HCT116 (cell line): ENCODE results near the gene METTL18. TPM values are rescaled to one million over a fixed set of nuclear protein-coding genes. Genes with fewer than 3 reads are reported as not detected.

Source experiments
- ATAC-seq: fragments of 200-7000 bp; cut with Tn5 transposase; 2 replicates; pipeline ENCODE4 v1.9.1; 2020; ENCODE audit warnings: mild to moderate bottlenecking, moderate library complexity
- BruUV-seq: library from RNA; stranded (reverse); fragments of 400-500 nt; replicated peaks from 2 replicates; lab custom pipeline; 2021; lab: Mats Ljungman, UMichigan
- CTCF ChIA-PET: fragments of 300-600 bp; sonication (Branson Sonifier 250); formaldehyde crosslinking; loops from one replicate; lab custom pipeline; 2021; ENCODE audit warnings: antibody characterized with exemption; lab: Charles Lee
- POLR2A ChIA-PET: fragments of 300-600, 350-600 bp; sonication (Branson Sonifier 250); formaldehyde crosslinking; loops from one replicate; lab custom pipeline; 2021; ENCODE audit warnings: antibody characterized with exemption; lab: Charles Lee
- RAD21 ChIA-PET, 2 experiments: fragments of 300-600 bp; sonication (Branson Sonifier 250); formaldehyde crosslinking; loops; one replicate each; lab custom pipeline; 2023; ENCODE audit warnings: low total read pairs in 2 of 2; ENCODE audit not compliant: uncharacterized antibody in 2 of 2, unreplicated experiment in 2 of 2, low non-redundant PET in 1 of 2; lab: Charles Lee
- DNase-seq: peaks from one replicate; pipeline ENCODE4 v3.0.0-alpha.2; 2010; ENCODE audit warnings: low read depth, low spot score
- H2AFZ ChIP-seq: fragments of 200-600 bp; shearing (Covaris generic), sonication (generic); 2 replicates; pipeline ENCODE4 v1.6.1; 2017; ENCODE audit warnings: low read depth, mixed run types, mixed read lengths, antibody characterized with exemption, low read length; ENCODE audit not compliant: poor library complexity, severe bottlenecking
- H3K27ac ChIP-seq: 2 replicates; pipeline ENCODE4 v1.5.1; 2012; ENCODE audit warnings: low read depth, low read length
- H3K27me3 ChIP-seq: fragments of 200-600 bp; sonication (generic); 2 replicates; pipeline ENCODE4 v1.6.1; 2016; ENCODE audit warnings: mixed run types, low read length, mixed read lengths; ENCODE audit not compliant: insufficient read depth
- H3K36me3 ChIP-seq, 2 experiments: fragments of 200-500 bp in 1 of 2; fragments of 200-600 bp in 1 of 2; sonication (Bioruptor generic) in 1 of 2; sonication (generic) in 1 of 2; 2 replicates each; pipeline versions ENCODE4 v1.5.1 to v1.6.1; 2014 to 2016; ENCODE audit warnings: low read length in 2 of 2, inconsistent platforms in 1 of 2, mixed read lengths in 1 of 2, mixed run types in 1 of 2; ENCODE audit not compliant: insufficient read depth in 2 of 2, control insufficient read depth in 1 of 2
- H3K4me1 ChIP-seq, 2 experiments: fragments of 200-600 bp in 1 of 2; sonication (generic) in 1 of 2; 2 replicates each; pipeline versions ENCODE4 v1.5.1 to v1.6.1; 2012 to 2017; ENCODE audit warnings: low read length in 2 of 2, inconsistent platforms in 1 of 2, mild to moderate bottlenecking in 1 of 2, mixed read lengths in 1 of 2, mixed run types in 1 of 2, moderate library complexity in 1 of 2; ENCODE audit not compliant: insufficient read depth in 2 of 2, control insufficient read depth in 1 of 2
- H3K4me2 ChIP-seq: fragments of 200-600 bp; sonication (generic); 2 replicates; pipeline ENCODE4 v1.6.1; 2017; ENCODE audit warnings: mixed run types, low read length, mixed read lengths
- H3K4me3 ChIP-seq, 2 experiments: fragments of 200-600 bp in 1 of 2; sonication (generic) in 1 of 2; replicated peaks in 1 of 2; 2 replicates each; pipeline ENCODE4 v1.5.1; 2011 to 2016; ENCODE audit warnings: low read length in 2 of 2, control low read depth in 1 of 2, low read depth in 1 of 2, mild to moderate bottlenecking in 1 of 2, mixed read lengths in 1 of 2, mixed run types in 1 of 2
- H3K79me2 ChIP-seq: fragments of 200-600 bp; sonication (generic); 2 replicates; pipeline ENCODE4 v1.6.1; 2017; ENCODE audit warnings: mild to moderate bottlenecking, mixed run types, low read length, moderate library complexity, mixed read lengths; ENCODE audit not compliant: insufficient read depth
- H3K9ac ChIP-seq: fragments of 200-600 bp; sonication (generic); 2 replicates; pipeline ENCODE4 v1.6.1; 2016; ENCODE audit warnings: low read length, mixed read lengths
- H3K9me2 ChIP-seq: fragments of 200-600 bp; sonication (generic), shearing (Covaris generic); 2 replicates; pipeline ENCODE4 v1.6.1; 2017; ENCODE audit warnings: mixed run types, mild to moderate bottlenecking, moderate library complexity; ENCODE audit not compliant: insufficient read depth
- H3K9me3 ChIP-seq, 2 experiments: fragments of 200-500 bp in 1 of 2; fragments of 200-600 bp in 1 of 2; sonication (Bioruptor generic) in 1 of 2; sonication (generic) in 1 of 2; 2 replicates each; pipeline ENCODE4 v1.6.1; 2014 to 2017; ENCODE audit warnings: low read length in 2 of 2, mixed read lengths in 2 of 2, inconsistent platforms in 1 of 2, low read depth in 1 of 2, mild to moderate bottlenecking in 1 of 2, mixed run types in 1 of 2, moderate library complexity in 1 of 2; ENCODE audit not compliant: control insufficient read depth in 1 of 2, insufficient read depth in 1 of 2
- H4K20me1 ChIP-seq: fragments of 200-600 bp; sonication (generic), shearing (Covaris generic); 2 replicates; pipeline ENCODE4 v1.6.1; 2017; ENCODE audit warnings: mixed run types, mild to moderate bottlenecking, moderate library complexity; ENCODE audit not compliant: insufficient read depth
- CEBPB ChIP-seq: IDR thresholded peaks from 2 replicates; pipeline ENCODE4 v1.6.1; 2012; ENCODE audit warnings: low read depth
- CTCF ChIP-seq, 3 experiments: fragments of 200-600 bp in 1 of 3; sonication (generic) in 1 of 3; IDR thresholded peaks in 2 of 3; conservative IDR thresholded peaks in 1 of 3; 2 replicates each; pipeline ENCODE4 v1.5.1; 2012 to 2017; ENCODE audit warnings: low read depth in 2 of 3, low read length in 2 of 3, antibody characterized with exemption in 1 of 3, borderline replicate concordance in 1 of 3, control low read depth in 1 of 3, mild to moderate bottlenecking in 1 of 3, mixed read lengths in 1 of 3, mixed run types in 1 of 3, moderate library complexity in 1 of 3; ENCODE audit not compliant: insufficient read depth in 1 of 3
- ELF1 ChIP-seq: IDR thresholded peaks from 2 replicates; pipeline ENCODE4 v1.6.1; 2012; ENCODE audit warnings: low read depth, borderline replicate concordance
- EZH2 ChIP-seq: fragments of 200-600 bp; sonication (generic); IDR thresholded peaks from 2 replicates; pipeline ENCODE4 v1.6.1; 2017; ENCODE audit warnings: antibody characterized with exemption, mixed run types
- FOSL1 ChIP-seq: IDR thresholded peaks from 2 replicates; pipeline ENCODE4 v1.6.1; 2012; ENCODE audit warnings: low read depth
- JUND ChIP-seq: IDR thresholded peaks from 2 replicates; pipeline ENCODE4 v1.6.1; 2012
- MAX ChIP-seq: IDR thresholded peaks from 2 replicates; pipeline ENCODE4 v1.6.1; 2012
- RAD21 ChIP-seq: IDR thresholded peaks from 2 replicates; pipeline ENCODE4 v1.6.1; 2012; ENCODE audit warnings: low read depth, mild to moderate bottlenecking
- REST ChIP-seq: IDR thresholded peaks from 2 replicates; pipeline ENCODE4 v1.6.1; 2012; ENCODE audit warnings: low read depth
- SIN3A ChIP-seq: IDR thresholded peaks from 2 replicates; pipeline ENCODE4 v1.6.1; 2012; ENCODE audit warnings: low read depth
- YY1 ChIP-seq: IDR thresholded peaks from 2 replicates; pipeline ENCODE4 v1.6.1; 2011; ENCODE audit warnings: low read length, low read depth, moderate library complexity, mild to moderate bottlenecking; ENCODE audit not compliant: insufficient replicate concordance; ENCODE audit errors: extremely low read depth
- ZBTB33 ChIP-seq: IDR thresholded peaks from 2 replicates; pipeline ENCODE4 v1.6.1; 2011; ENCODE audit warnings: mild to moderate bottlenecking, low read length, moderate library complexity; ENCODE audit not compliant: insufficient replicate concordance; ENCODE audit errors: extremely low read depth
- ZFX ChIP-seq: fragments of 450-650 bp; IDR thresholded peaks from 2 replicates; pipeline ENCODE4 v1.6.1; 2017
- intact Hi-C: fragments of 100-400 bp; cut with micrococcal nuclease; formaldehyde crosslinking; loops from 2 replicates; pipeline ENCODE4 v1.10.0; 2022
- total RNA-seq: library from RNA; stranded (reverse); gene quantifications from one replicate; pipeline ENCODE4 v1.2.1, GENCODE V29; 2021; ENCODE audit not compliant: unreplicated experiment

The METTL18 gene
- total RNA-seq, 1 experiment from 2014 or later: 7.4 TPM

GRCh38 chr1:169793730-169794129, 977 bp downstream of the METTL18 start:
- POLR2A ChIA-PET: interaction anchor here (1.2 kb wide), 1 partner anchor 9 kb away, joined by 3 read pairs; no protein-coding TSS in a partner anchor
- no peak for ATAC-seq
- H3K9ac ChIP-seq: peak overlapping the region; percentile 79

More at GRCh38 chr1:169793730-169794129, 977 bp downstream of the METTL18 start:
- intact Hi-C loops: no loop called here
- Histone ChIP-seq H3K4me2 (peak overlapping the region; percentile 87), H3K27me3 (no peaks in the 10 kb centered on the region), H3K9me2 (no peaks in the 10 kb centered on the region), H3K27ac (no peak overlapping the region), H3K36me3 (peaks cover 0 to 5% of the 10 kb centered on the region in 2 experiments; a peak in 1 of 4 replicates), H2AFZ (no peak overlapping the region), H3K4me3 (peak overlapping the region; percentile 79 to 80), H3K9me3 (no peaks in the 10 kb centered on the region), H4K20me1 (no peaks in the 10 kb centered on the region), H3K4me1 (peaks cover 4 to 12% of the 10 kb centered on the region in 2 experiments; a peak in 3 of 4 replicates), H3K79me2 (peaks cover 39% of the 10 kb centered on the region)
- no peak for DNase-seq
- no TSS peak for BruUV-seq
- no peak for TF ChIP-seq EZH2
- no peak for TF ChIP-seq ELF1
- TF ChIP-seq CEBPB: no peak
- no peak for TF ChIP-seq SIN3A
- no peak for TF ChIP-seq ZBTB33
- TF ChIP-seq FOSL1: no peak
- TF ChIP-seq REST: no peak
- no peak for TF ChIP-seq CTCF (IDR thresholded peaks at IDR 0.05 in 2 of 3, conservative IDR thresholded peaks at IDR 0.05 in 1 of 3; ENCODE audit: borderline replicate concordance in 1 of 3, insufficient read depth in 1 of 3, low read depth in 2 of 3, low read length in 2 of 3)
- no peak for TF ChIP-seq YY1
- TF ChIP-seq ZFX: no peak
- no peak for TF ChIP-seq RAD21
- no peak for TF ChIP-seq JUND
- TF ChIP-seq MAX: no peak
- ChIA-PET RAD21 (no interaction called here), CTCF (no interaction called here)
